IMR-90 (cell line): ENCODE measurements around the gene MFSD2A. TPM values are rescaled to one million over a fixed set of nuclear protein-coding genes. Genes with fewer than 3 reads are reported as not detected.

ENCODE experiments used
- ATAC-seq: fragments of 200-7000 bp; cut with Tn5 transposase; 2 replicates; pipeline ENCODE4 v1.9.1; 2020; ENCODE audit warnings: low read depth, mild to moderate bottlenecking, moderate library complexity
- BruUV-seq: library from RNA; stranded (reverse); fragments of 400-500 nt; replicated peaks from 2 replicates; lab custom pipeline; 2021; lab: Mats Ljungman, UMichigan
- CTCF ChIA-PET: fragments of 300-600 bp; formaldehyde crosslinking; extraction: SDS; loops from one replicate; lab custom pipeline; 2021; ENCODE audit warnings: antibody characterized with exemption; lab: Yijun Ruan, JAX
- POLR2A ChIA-PET: fragments of 300-600 bp; sonication (Branson Sonifier 250); formaldehyde crosslinking; loops from one replicate; lab custom pipeline; 2022; ENCODE audit warnings: antibody characterized with exemption; ENCODE audit not compliant: unreplicated experiment; lab: Charles Lee
- DNase-seq: peaks from one replicate; pipeline ENCODE4 v3.0.0; 2013
- H2AFZ ChIP-seq: replicated peaks from 2 replicates; pipeline ENCODE3; 2013; ENCODE audit warnings: low read length, mild to moderate bottlenecking; ENCODE audit not compliant: poor library complexity
- H2AK5ac ChIP-seq: 2 replicates; pipeline ENCODE4 v1.6.1; 2013; ENCODE audit warnings: low read depth, low read length, inconsistent platforms
- H2AK9ac ChIP-seq: replicated peaks from 2 replicates; pipeline ENCODE3; 2013; ENCODE audit warnings: mild to moderate bottlenecking, low read depth, low read length, moderate library complexity; ENCODE audit not compliant: poor library complexity
- H2BK120ac ChIP-seq: 2 replicates; pipeline ENCODE4 v1.6.1; 2013; ENCODE audit warnings: low read depth, low read length, inconsistent platforms
- H2BK15ac ChIP-seq: 3 replicates; pipeline ENCODE4 v1.6.1; 2013; ENCODE audit warnings: low read depth, low read length, inconsistent platforms
- H2BK20ac ChIP-seq: 2 replicates; pipeline ENCODE4 v1.6.1; 2013; ENCODE audit warnings: low read depth, mild to moderate bottlenecking, inconsistent platforms, low read length, moderate library complexity
- H2BK5ac ChIP-seq: 2 replicates; pipeline ENCODE4 v1.6.1; 2013; ENCODE audit warnings: mild to moderate bottlenecking, low read depth, low read length, inconsistent platforms; ENCODE audit not compliant: poor library complexity, severe bottlenecking
- H3K14ac ChIP-seq: replicated peaks from 2 replicates; pipeline ENCODE4 v1.6.1; 2013; ENCODE audit warnings: low read depth, low read length, inconsistent platforms
- H3K18ac ChIP-seq: 2 replicates; pipeline ENCODE4 v1.6.1; 2013; ENCODE audit warnings: low read depth, low read length, control low read depth
- H3K23ac ChIP-seq: 2 replicates; pipeline ENCODE4 v1.6.1; 2013; ENCODE audit warnings: low read depth, low read length, inconsistent platforms
- H3K27ac ChIP-seq: 2 replicates; pipeline ENCODE4 v1.5.1; 2013; ENCODE audit warnings: mild to moderate bottlenecking, control low read depth, low read length; ENCODE audit not compliant: insufficient read depth
- H3K27me3 ChIP-seq: 2 replicates; pipeline ENCODE4 v1.6.1; 2013; ENCODE audit warnings: low read length; ENCODE audit not compliant: control insufficient read depth, insufficient read depth
- H3K36me3 ChIP-seq: 2 replicates; pipeline ENCODE4 v1.6.1; 2013; ENCODE audit warnings: low read length, mixed read lengths; ENCODE audit not compliant: control insufficient read depth, insufficient read depth
- H3K4ac ChIP-seq: 2 replicates; pipeline ENCODE4 v1.6.1; 2013; ENCODE audit warnings: low read depth, low read length, inconsistent platforms
- H3K4me1 ChIP-seq: 2 replicates; pipeline ENCODE4 v1.6.1; 2013; ENCODE audit warnings: low read length, mixed read lengths; ENCODE audit not compliant: control insufficient read depth, insufficient read depth
- H3K4me2 ChIP-seq: 2 replicates; pipeline ENCODE4 v1.6.1; 2013; ENCODE audit warnings: low read depth, mild to moderate bottlenecking, control low read depth, low read length, moderate library complexity
- H3K4me3 ChIP-seq: 2 replicates; pipeline ENCODE4 v1.5.1; 2013; ENCODE audit warnings: low read depth, mild to moderate bottlenecking, control low read depth, low read length, moderate library complexity; ENCODE audit not compliant: insufficient read depth
- H3K56ac ChIP-seq: 2 replicates; pipeline ENCODE4 v1.6.1; 2013; ENCODE audit warnings: low read length, inconsistent platforms; ENCODE audit not compliant: insufficient read depth; ENCODE audit errors: extremely low read depth
- H3K79me1 ChIP-seq, 2 experiments: 2 replicates each; pipeline ENCODE4 v1.6.1; 2013; ENCODE audit warnings: low read length in 2 of 2, inconsistent platforms in 1 of 2, low read depth in 1 of 2
- H3K9ac ChIP-seq: 2 replicates; pipeline ENCODE4 v1.6.1; 2013; ENCODE audit warnings: low read depth, low read length, control low read depth
- H3K9me1 ChIP-seq: 2 replicates; pipeline ENCODE4 v1.6.1; 2013; ENCODE audit warnings: low read length, inconsistent platforms; ENCODE audit not compliant: insufficient read depth
- H3K9me3 ChIP-seq: 2 replicates; pipeline ENCODE4 v1.6.1; 2013; ENCODE audit warnings: low read length; ENCODE audit not compliant: control insufficient read depth, insufficient read depth
- H4K20me1 ChIP-seq: 2 replicates; pipeline ENCODE4 v1.6.1; 2013; ENCODE audit warnings: low read length, inconsistent platforms; ENCODE audit not compliant: insufficient read depth
- H4K5ac ChIP-seq: 2 replicates; pipeline ENCODE4 v1.6.1; 2013; ENCODE audit warnings: mild to moderate bottlenecking, low read depth, low read length, control low read depth
- H4K8ac ChIP-seq, 2 experiments: 2 replicates each; pipeline ENCODE4 v1.6.1; 2013; ENCODE audit warnings: low read depth in 2 of 2, low read length in 2 of 2, control low read depth in 1 of 2, inconsistent platforms in 1 of 2
- H4K91ac ChIP-seq: 2 replicates; pipeline ENCODE4 v1.6.1; 2013; ENCODE audit warnings: low read depth, low read length, inconsistent platforms; ENCODE audit not compliant: insufficient read depth
- FOS ChIP-seq: fragments of 150-350 bp; IDR thresholded peaks from 2 replicates; pipeline ENCODE4 v1.6.1; 2016; ENCODE audit warnings: low read depth, low read length
- MAFK ChIP-seq: IDR thresholded peaks from 2 replicates; pipeline ENCODE4 v1.6.1; 2012; ENCODE audit warnings: low read depth, low read length, improper control_type of control experiment
- MAZ ChIP-seq: IDR thresholded peaks from 2 replicates; pipeline ENCODE4 v1.6.1; 2012; ENCODE audit warnings: low read depth, mild to moderate bottlenecking, low read length, improper control_type of control experiment, moderate library complexity, borderline replicate concordance
- POLR2A ChIP-seq: IDR thresholded peaks from 2 replicates; pipeline ENCODE4 v1.6.1; 2012; ENCODE audit warnings: mild to moderate bottlenecking, low read depth, low read length
- RAD21 ChIP-seq: IDR thresholded peaks from 2 replicates; pipeline ENCODE4 v1.6.1; 2012; ENCODE audit warnings: low read length, improper control_type of control experiment
- RFX5 ChIP-seq: IDR thresholded peaks from 2 replicates; pipeline ENCODE4 v1.8.0; 2012; ENCODE audit warnings: low read depth, mild to moderate bottlenecking, low read length, moderate library complexity
- WGBS, 2 experiments: methylation state at CpG; one replicate each; pipeline versions ENCODE4 v1.1.5 to v1.1.7; 2013; ENCODE audit warnings: missing lambda C conversion rate in 2 of 2; ENCODE audit not compliant: insufficient read length in 1 of 2; ENCODE audit errors: extremely low coverage in 2 of 2; 5-methylcytosine and 5-hydroxymethylcytosine counted together
- dilution Hi-C: fragments of 300-500 bp; cut with HindIII; formaldehyde crosslinking; loops from one replicate; pipeline ENCODE4 v1.14.3; 2018; ENCODE audit warnings: low sequenced_read_pairs; ENCODE audit not compliant: unreplicated experiment
- in situ Hi-C: fragments of 300-500 bp; cut with MboI; formaldehyde crosslinking; loops from 3 replicates; pipeline ENCODE4 v1.14.3; 2019; ENCODE audit warnings: low sequenced_read_pairs, inconsistent platforms, mixed read lengths
- intact Hi-C: fragments of 100-400 bp; cut with micrococcal nuclease; formaldehyde crosslinking; loops from 2 replicates; pipeline ENCODE4 v1.10.0; 2022
- polyA plus RNA-seq, 3 experiments: library from polyadenylated mRNA; depleted of rRNA; stranded (reverse); fragments of >200 nt; gene quantifications; 2 replicates each; pipeline ENCODE4 v1.2.3, GENCODE V29; 2012; ENCODE audit warnings: low replicate concordance in 1 of 3
- total RNA-seq: library from RNA; depleted of rRNA; stranded (reverse); fragments of >200 nt; gene quantifications from 2 replicates; pipeline ENCODE4 v1.2.3, GENCODE V29; 2012

Gene MFSD2A
- total and polyA plus RNA-seq, 2 of the 4 experiments (the other 2 are of a cell fraction) = 5.7 to 7.3 TPM

DNA sequence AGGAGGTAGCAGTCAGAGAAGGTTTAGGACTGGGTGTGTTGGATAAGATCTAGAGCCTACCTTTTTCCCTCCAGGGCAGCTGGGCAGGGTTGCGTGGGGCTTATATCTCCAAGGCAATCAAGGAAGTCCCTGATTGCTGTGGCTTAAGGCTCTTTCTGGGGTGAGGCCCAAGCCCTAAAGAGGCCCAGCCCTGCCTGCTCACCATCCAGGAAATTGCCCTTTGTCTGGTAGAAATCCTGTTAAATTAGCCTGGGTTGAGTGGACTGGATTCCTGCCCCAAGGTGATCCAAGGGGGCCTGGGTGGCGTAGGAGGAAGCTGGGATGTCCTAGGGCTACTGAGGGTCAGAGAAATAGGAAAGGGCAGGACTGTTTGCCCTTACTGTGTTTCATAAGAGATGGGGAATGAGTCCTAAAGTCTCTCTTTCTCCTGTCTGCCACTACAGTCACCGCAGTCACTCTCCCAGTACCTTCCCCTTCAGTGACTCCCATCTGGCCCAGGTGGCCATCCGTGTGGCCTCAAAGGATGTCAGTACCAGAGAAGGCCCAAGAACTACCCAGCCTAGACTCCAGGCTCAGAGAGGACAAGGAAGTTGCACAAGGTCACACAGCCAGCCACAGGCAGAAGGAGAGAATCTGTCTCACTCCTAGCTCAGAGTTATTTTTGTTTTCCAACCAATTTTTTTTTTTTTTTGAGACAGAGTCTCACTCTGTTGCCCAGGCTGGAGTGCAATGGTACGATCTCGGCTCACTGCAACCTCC, 25.8 kb downstream of the MFSD2A start:
- no peaks in the 10 kb centered on the region for H3K79me1 ChIP-seq
- no peak overlapping the region for H3K4me2 ChIP-seq
- ATAC-seq (no peak), DNase-seq (no peak)
- H2BK20ac ChIP-seq = peak overlapping the region; percentile 68; the same call in 1 of the 2 replicates
- peak overlapping the region in 1 of 2 experiments; percentile 36; a peak in 1 of 4 replicates for H4K8ac ChIP-seq
- peak overlapping the region; percentile 72 for H2AFZ ChIP-seq
- no TSS peak for BruUV-seq
- H2AK5ac ChIP-seq = peak overlapping the region; percentile 94
- dilution Hi-C loops (no loop called here), intact Hi-C loops (no loop called here), in situ Hi-C loops (loop anchor here (5.0 kb wide), 1 partner anchor 52 kb away; no protein-coding TSS in a partner anchor)
- no peak overlapping the region for H3K4me3 ChIP-seq
- H4K20me1 ChIP-seq = no peaks in the 10 kb centered on the region
- H3K9me1 ChIP-seq = peaks cover 3% of the 10 kb centered on the region; the same call in 1 of the 2 replicates
- H2BK120ac ChIP-seq = peak overlapping the region; percentile 59
- H3K9ac ChIP-seq = no peak overlapping the region
- no peak overlapping the region for H2BK5ac ChIP-seq
- no peak overlapping the region for H3K18ac ChIP-seq
- peaks cover 2% of the 10 kb centered on the region for H3K4me1 ChIP-seq
- WGBS, 2 experiments = no CpG with 5 or more reads among the region's 6 CpGs
- ChIA-PET CTCF (interaction anchor here (0.6 to 1.6 kb wide), 2 partner anchors 52 to 63 kb away, joined by 3 to 9 read pairs; no protein-coding TSS in a partner anchor), POLR2A (no interaction called here)
- no peak overlapping the region for H3K27ac ChIP-seq
- TF ChIP-seq RAD21 (no peak), POLR2A (no peak), FOS (no peak), RFX5 (no peak), MAFK (no peak), MAZ (no peak)
- peak overlapping the region; percentile 58 for H2AK9ac ChIP-seq
- peak overlapping the region; percentile 9; the same call in 1 of the 2 replicates for H4K91ac ChIP-seq
- H2BK15ac ChIP-seq = peak overlapping the region; percentile 55; the same call in 2 of the 3 replicates
- no peak overlapping the region for H4K5ac ChIP-seq
- peak overlapping the region; percentile 68 for H3K4ac ChIP-seq
- no peak overlapping the region for H3K56ac ChIP-seq
- H3K9me3 ChIP-seq = no peaks in the 10 kb centered on the region
- no peaks in the 10 kb centered on the region for H3K36me3 ChIP-seq
- H3K27me3 ChIP-seq = no peaks in the 10 kb centered on the region
- no peak overlapping the region for H3K23ac ChIP-seq
- H3K14ac ChIP-seq = peak overlapping the region; percentile 35; the same call in 1 of the 2 replicates
